Mesenchymal stem cell (in vitro differentiated cells and primary cell): ENCODE measurements around the gene TBC1D21.

Experiments used
- DNase-seq: peaks from one replicate; pipeline ENCODE4 v3.0.0-alpha.2; 2013
- H2AFZ ChIP-seq: one replicate; pipeline ENCODE4 v1.6.1; 2013; ENCODE audit warnings: low read depth, mild to moderate bottlenecking, control low read depth, inconsistent platforms, low read length, moderate library complexity
- H2AK5ac ChIP-seq: 2 replicates; pipeline ENCODE4 v1.6.1; 2013; ENCODE audit warnings: low read length, moderate library complexity, mild to moderate bottlenecking, inconsistent platforms; ENCODE audit not compliant: severe bottlenecking
- H2BK120ac ChIP-seq: one replicate; pipeline ENCODE4 v1.6.1; 2013; ENCODE audit warnings: low read depth, mild to moderate bottlenecking, inconsistent platforms, low read length, moderate library complexity
- H2BK12ac ChIP-seq, 2 experiments: one replicate each; pipeline ENCODE4 v1.6.1; 2013; ENCODE audit warnings: inconsistent platforms in 2 of 2, low read length in 2 of 2, mild to moderate bottlenecking in 2 of 2, moderate library complexity in 2 of 2, control low read depth in 1 of 2
- H2BK15ac ChIP-seq: one replicate; pipeline ENCODE4 v1.6.1; 2013; ENCODE audit warnings: mild to moderate bottlenecking, low read depth, inconsistent platforms; ENCODE audit not compliant: poor library complexity, severe bottlenecking
- H2BK5ac ChIP-seq: 2 replicates; pipeline ENCODE4 v1.6.1; 2013; ENCODE audit warnings: low read depth, mild to moderate bottlenecking, low read length, control low read depth, inconsistent platforms; ENCODE audit not compliant: poor library complexity, severe bottlenecking
- H3K14ac ChIP-seq, 2 experiments: one replicate each; pipeline ENCODE4 v1.6.1; 2013; ENCODE audit warnings: inconsistent platforms in 2 of 2, low read length in 2 of 2, control low read depth in 1 of 2, mild to moderate bottlenecking in 1 of 2, moderate library complexity in 1 of 2
- H3K18ac ChIP-seq, 2 experiments: one replicate each; pipeline ENCODE4 v1.6.1; 2013; ENCODE audit warnings: inconsistent platforms in 2 of 2, low read length in 2 of 2, control low read depth in 1 of 2, low read depth in 1 of 2, mild to moderate bottlenecking in 1 of 2
- H3K23ac ChIP-seq, 2 experiments: one replicate each; pipeline ENCODE4 v1.6.1; 2013; ENCODE audit warnings: inconsistent platforms in 2 of 2, low read length in 2 of 2, mild to moderate bottlenecking in 2 of 2, moderate library complexity in 2 of 2, control low read depth in 1 of 2
- H3K27ac ChIP-seq: 2 replicates; pipeline ENCODE4 v1.5.1; 2013; ENCODE audit warnings: mild to moderate bottlenecking, moderate library complexity, low read length, control low read depth, inconsistent platforms; ENCODE audit not compliant: poor library complexity, severe bottlenecking
- H3K27me3 ChIP-seq, 2 experiments: 2 replicates each; pipeline versions ENCODE4 v1.6.1 to v1.7.0; 2013; ENCODE audit warnings: low read length in 2 of 2, mild to moderate bottlenecking in 2 of 2, moderate library complexity in 2 of 2, control low read depth in 1 of 2, inconsistent platforms in 1 of 2; ENCODE audit not compliant: control insufficient read depth in 1 of 2, insufficient read depth in 1 of 2
- H3K36me3 ChIP-seq, 2 experiments: 2 replicates each; pipeline versions ENCODE4 v1.6.1 to v1.7.0; 2013; ENCODE audit warnings: low read length in 2 of 2, control low read depth in 1 of 2, inconsistent platforms in 1 of 2, low read depth in 1 of 2, mild to moderate bottlenecking in 1 of 2; ENCODE audit not compliant: insufficient read depth in 2 of 2, control insufficient read depth in 1 of 2
- H3K4ac ChIP-seq, 2 experiments: one replicate each; pipeline ENCODE4 v1.6.1; 2013; ENCODE audit warnings: inconsistent platforms in 2 of 2, low read length in 2 of 2, mild to moderate bottlenecking in 2 of 2, moderate library complexity in 2 of 2, control low read depth in 1 of 2, low read depth in 1 of 2
- H3K4me1 ChIP-seq: 2 replicates; pipeline ENCODE4 v1.6.1; 2013; ENCODE audit warnings: low read depth, low read length, control low read depth; ENCODE audit not compliant: control insufficient read depth, insufficient read depth
- H3K4me2 ChIP-seq: 2 replicates; pipeline ENCODE4 v1.6.1; 2013; ENCODE audit warnings: low read length, mild to moderate bottlenecking, inconsistent platforms; ENCODE audit not compliant: poor library complexity, severe bottlenecking
- H3K4me3 ChIP-seq, 2 experiments: 2 replicates each; pipeline versions ENCODE4 v1.5.1 to v1.7.0; 2013; ENCODE audit warnings: low read length in 2 of 2, mild to moderate bottlenecking in 2 of 2, control low read depth in 1 of 2, low read depth in 1 of 2; ENCODE audit not compliant: insufficient read depth in 1 of 2
- H3K79me1 ChIP-seq: replicated peaks from 2 replicates; pipeline ENCODE4 v1.6.1; 2013; ENCODE audit warnings: mild to moderate bottlenecking, control low read depth, low read length, inconsistent platforms; ENCODE audit not compliant: poor library complexity, severe bottlenecking
- H3K9ac ChIP-seq: 2 replicates; pipeline ENCODE4 v1.7.0; 2013; ENCODE audit warnings: mild to moderate bottlenecking, low read length, moderate library complexity
- H3K9me3 ChIP-seq: 2 replicates; pipeline ENCODE4 v1.7.0; 2013; ENCODE audit warnings: mild to moderate bottlenecking, low read length; ENCODE audit not compliant: control insufficient read depth
- H4K8ac ChIP-seq: one replicate; pipeline ENCODE4 v1.6.1; 2013; ENCODE audit warnings: inconsistent platforms, mild to moderate bottlenecking, low read length, moderate library complexity
- H4K91ac ChIP-seq: one replicate; pipeline ENCODE4 v1.6.1; 2013; ENCODE audit warnings: mild to moderate bottlenecking, low read length, inconsistent platforms
- WGBS: methylation state at CpG from one replicate; pipeline ENCODE4 v1.1.7; 2013; ENCODE audit warnings: mixed read lengths; 5-methylcytosine and 5-hydroxymethylcytosine counted together

Gene TBC1D21

GRCh38 chr15:73927003-73927475 lies 53.7 kb downstream of the TBC1D21 start:
- H3K4ac ChIP-seq, result peak overlapping the region; percentile 60 to 91
- peak; percentile 54 for DNase-seq
- peaks cover 8 to 25% of the 10 kb centered on the region in 2 experiments for H3K36me3 ChIP-seq
- H4K8ac ChIP-seq, result peak overlapping the region; percentile 66
- peak overlapping the region; percentile 24 for H2AK5ac ChIP-seq
- peak overlapping the region; percentile 33 to 88 for H2BK12ac ChIP-seq
- peak overlapping the region; percentile 60 for H2AFZ ChIP-seq
- H2BK15ac ChIP-seq, result peak overlapping the region; percentile 97
- under 1% methylated on average over 50 of the region's 65 CpGs for WGBS
- peak overlapping the region; percentile 85 for H3K4me2 ChIP-seq
- peak overlapping the region; percentile 95 for H4K91ac ChIP-seq
- H3K27me3 ChIP-seq, result no peaks in the 10 kb centered on the region
- H3K4me3 ChIP-seq, result peak overlapping the region; percentile 77 to 96
- H2BK5ac ChIP-seq, result peak overlapping the region; percentile 39
- H3K23ac ChIP-seq, result peak overlapping the region in 1 of 2 experiments; percentile 91
- peaks cover 65% of the 10 kb centered on the region for H3K4me1 ChIP-seq
- no peaks in the 10 kb centered on the region for H3K9me3 ChIP-seq
- H3K18ac ChIP-seq, result peak overlapping the region; percentile 90 to 95
- peak overlapping the region; percentile 90 for H3K9ac ChIP-seq
- H3K14ac ChIP-seq, result peak overlapping the region in 1 of 2 experiments; percentile 82
- peak overlapping the region; percentile 76 for H2BK120ac ChIP-seq
- peaks cover 2% of the 10 kb centered on the region for H3K79me1 ChIP-seq
- peak overlapping the region; percentile 96 for H3K27ac ChIP-seq

DNA sequence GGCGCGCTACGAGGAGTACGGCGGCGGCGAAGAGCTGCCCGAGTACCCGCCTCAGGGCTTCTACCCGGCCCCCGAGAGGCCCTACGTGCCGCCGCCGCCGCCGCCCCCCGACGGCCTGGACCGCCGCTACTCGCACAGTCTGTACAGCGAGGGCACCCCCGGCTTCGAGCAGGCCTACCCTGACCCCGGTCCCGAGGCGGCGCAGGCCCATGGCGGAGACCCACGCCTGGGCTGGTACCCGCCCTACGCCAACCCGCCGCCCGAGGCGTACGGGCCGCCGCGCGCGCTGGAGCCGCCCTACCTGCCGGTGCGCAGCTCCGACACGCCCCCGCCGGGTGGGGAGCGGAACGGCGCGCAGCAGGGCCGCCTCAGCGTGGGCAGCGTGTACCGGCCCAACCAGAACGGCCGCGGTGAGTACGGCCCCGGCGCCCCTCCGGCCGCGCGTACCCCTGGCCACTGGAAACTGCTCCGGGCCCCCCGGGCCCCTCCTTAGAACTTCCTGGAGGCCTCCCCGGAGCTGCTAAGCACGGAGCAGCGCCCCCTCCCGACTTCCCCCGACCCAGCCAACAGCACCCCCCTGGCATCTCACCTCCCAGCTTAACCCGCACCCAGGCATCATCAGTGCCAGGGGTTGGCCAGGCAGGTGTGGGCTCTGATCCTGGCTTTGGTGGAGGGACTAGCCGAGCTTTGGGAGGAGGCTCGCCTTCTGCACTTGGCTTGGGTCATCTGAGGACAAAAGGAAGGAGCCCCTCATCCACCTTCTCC lies 54.3 kb downstream of the TBC1D21 start:
- Histone ChIP-seq H3K27ac (peak overlapping the region; percentile 77), H3K18ac (peak overlapping the region; percentile 90 to 95), H2AK5ac (peak overlapping the region; percentile 20), H2BK15ac (peak overlapping the region; percentile 97), H3K14ac (peak overlapping the region in 1 of 2 experiments; percentile 82), H2AFZ (peak overlapping the region; percentile 60), H3K23ac (peak overlapping the region in 1 of 2 experiments; percentile 91), H2BK12ac (peak overlapping the region in 1 of 2 experiments; percentile 88), H3K4ac (peak overlapping the region; percentile 60 to 91), H2BK120ac (no peak overlapping the region), H3K9ac (peak overlapping the region; percentile 90), H4K8ac (peak overlapping the region; percentile 66), H3K36me3 (peaks cover 14 to 30% of the 10 kb centered on the region in 2 experiments), H3K79me1 (no peaks in the 10 kb centered on the region), H3K4me3 (peak overlapping the region; percentile 77 to 96), H3K4me2 (peak overlapping the region; percentile 85), H3K9me3 (no peaks in the 10 kb centered on the region), H3K27me3 (no peaks in the 10 kb centered on the region), H4K91ac (peak overlapping the region; percentile 83), H3K4me1 (peaks cover 63% of the 10 kb centered on the region), H2BK5ac (peak overlapping the region; percentile 39)
- no peak for DNase-seq
- WGBS, result 2% methylated on average over 61 of the region's 78 CpGs

DNA sequence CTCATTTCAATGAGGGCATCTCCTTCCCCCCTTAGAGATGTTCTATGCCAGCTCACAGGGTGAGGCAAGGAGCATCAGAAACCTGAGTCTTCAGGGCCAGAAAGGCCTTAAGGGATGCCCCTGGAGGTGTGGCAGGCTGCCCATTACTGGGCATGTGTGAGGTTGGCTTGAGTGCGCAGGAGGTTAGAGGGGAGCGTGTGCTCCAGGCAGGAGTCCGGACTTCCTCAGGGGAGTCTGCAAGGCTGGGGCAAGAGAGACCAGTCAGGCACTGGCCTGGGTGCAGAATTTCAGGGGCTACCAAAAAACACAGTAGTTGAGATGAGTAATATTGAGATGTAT lies 54.8 kb downstream of the TBC1D21 start:
- Histone ChIP-seq H3K4me3 (peak overlapping the region; percentile 77 to 96), H4K91ac (no peak overlapping the region), H2BK15ac (no peak overlapping the region), H3K4me2 (peak overlapping the region; percentile 85), H3K79me1 (peaks cover under 1% of the 10 kb centered on the region), H3K27me3 (no peaks in the 10 kb centered on the region), H3K9ac (peak overlapping the region; percentile 90), H2BK12ac (peak overlapping the region in 1 of 2 experiments; percentile 37), H3K27ac (peak overlapping the region; percentile 77), H3K4me1 (peaks cover 61% of the 10 kb centered on the region), H3K23ac (peak overlapping the region in 1 of 2 experiments; percentile 46), H2AFZ (no peak overlapping the region), H3K18ac (peak overlapping the region in 1 of 2 experiments; percentile 95), H3K4ac (no peak overlapping the region), H2BK120ac (no peak overlapping the region), H3K9me3 (no peaks in the 10 kb centered on the region), H4K8ac (no peak overlapping the region), H2AK5ac (peak overlapping the region; percentile 20), H3K14ac (peak overlapping the region in 1 of 2 experiments; percentile 68), H2BK5ac (no peak overlapping the region), H3K36me3 (peaks cover 19 to 33% of the 10 kb centered on the region in 2 experiments)
- WGBS, result 90% methylated on average over 3 of the region's 3 CpGs
- no peak for DNase-seq

DNA sequence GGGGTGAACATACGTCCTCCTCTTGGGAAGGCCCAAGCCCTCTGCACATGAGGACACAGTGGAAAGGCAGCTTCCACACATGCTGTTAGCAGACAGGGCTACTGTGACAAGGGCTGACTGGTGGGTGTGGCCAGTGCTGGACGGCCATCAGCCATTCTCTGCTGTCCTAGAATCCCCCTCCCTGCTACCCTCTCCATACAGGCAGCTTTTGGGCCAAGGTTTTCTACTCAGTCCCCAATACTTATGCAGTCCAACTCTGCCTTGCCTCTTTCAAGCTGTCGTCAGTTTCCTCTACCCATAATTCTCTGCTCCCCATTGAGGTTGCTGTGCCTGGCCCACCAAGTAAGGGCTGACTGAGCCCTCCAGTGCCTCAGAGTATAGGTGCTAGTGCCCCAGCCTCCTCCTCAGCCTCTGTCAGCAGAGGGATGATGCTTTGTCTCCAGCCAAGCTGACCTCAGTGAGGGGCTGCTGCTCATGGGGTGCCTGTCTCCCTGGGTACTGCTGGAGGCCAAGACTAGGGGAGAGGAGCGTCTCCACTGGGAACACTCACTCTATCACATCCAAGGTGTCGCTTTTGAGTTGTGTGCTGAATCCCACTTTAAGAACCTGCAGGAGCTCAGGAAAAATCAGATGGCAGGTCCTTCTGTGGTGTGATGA lies 55.7 kb downstream of the TBC1D21 start:
- H3K27me3 ChIP-seq, result no peaks in the 10 kb centered on the region

More for the DNA sequence above, 55.7 kb downstream of the TBC1D21 start:
- no peak overlapping the region for H2BK15ac ChIP-seq
- H2BK120ac ChIP-seq, result no peak overlapping the region
- peaks cover 27 to 42% of the 10 kb centered on the region in 2 experiments for H3K36me3 ChIP-seq
- peak overlapping the region in 1 of 2 experiments; percentile 8 for H3K14ac ChIP-seq
- H3K9me3 ChIP-seq, result no peaks in the 10 kb centered on the region
- peak overlapping the region; percentile 92 for H2AK5ac ChIP-seq
- H3K4ac ChIP-seq, result no peak overlapping the region
- H3K4me3 ChIP-seq, result peak overlapping the region; percentile 2 to 96
- H3K18ac ChIP-seq, result no peak overlapping the region
- DNase-seq, result no peak
- H3K27ac ChIP-seq, result peak overlapping the region; percentile 95
- peak overlapping the region; percentile 64 for H3K4me2 ChIP-seq
- no peak overlapping the region for H2BK12ac ChIP-seq
- H4K8ac ChIP-seq, result no peak overlapping the region
- no peak overlapping the region for H2BK5ac ChIP-seq
- peak overlapping the region; percentile 90 for H3K9ac ChIP-seq
- 62% methylated on average over 5 of the region's 5 CpGs for WGBS
- H3K79me1 ChIP-seq, result peaks cover 3% of the 10 kb centered on the region
- no peak overlapping the region for H2AFZ ChIP-seq
- no peak overlapping the region for H4K91ac ChIP-seq
- H3K4me1 ChIP-seq, result peaks cover 61% of the 10 kb centered on the region
- H3K23ac ChIP-seq, result no peak overlapping the region
